Smooth muscle cell (in vitro differentiated cells): ENCODE measurements around the gene RPL38. TPM values are rescaled to one million over a fixed set of nuclear protein-coding genes. Genes with fewer than 3 reads are reported as not detected.

Experiments
- DNase-seq: peaks from one replicate; lab custom pipeline; 2025; ENCODE audit not compliant: unreplicated experiment; lab: John Stamatoyannopoulos, UW
- H2AFZ ChIP-seq: fragments of 200-600 bp; sonication (generic); 2 replicates; pipeline ENCODE4 v1.6.0; 2016; ENCODE audit warnings: antibody characterized with exemption, low read depth, mild to moderate bottlenecking
- H3F3A ChIP-seq: fragments of 200-600 bp; sonication (generic); 2 replicates; pipeline ENCODE4 v1.6.0; 2017; ENCODE audit warnings: antibody characterized with exemption, low read depth
- H3K27ac ChIP-seq: fragments of 200-600 bp; sonication (generic); 2 replicates; pipeline ENCODE4 v1.5.1; 2016; ENCODE audit warnings: low read depth, mild to moderate bottlenecking
- H3K27me3 ChIP-seq: fragments of 200-600 bp; sonication (generic); 2 replicates; pipeline ENCODE4 v1.6.1; 2016; ENCODE audit warnings: low read depth, mild to moderate bottlenecking
- H3K36me3 ChIP-seq: fragments of 200-600 bp; sonication (generic); 2 replicates; pipeline ENCODE4 v1.5.1; 2016; ENCODE audit warnings: low read depth
- H3K4me1 ChIP-seq: fragments of 200-600 bp; sonication (generic); 2 replicates; pipeline ENCODE4 v1.5.1; 2016; ENCODE audit warnings: low read depth
- H3K4me2 ChIP-seq: fragments of 200-600 bp; sonication (generic); 2 replicates; pipeline ENCODE4 v1.6.0; 2016; ENCODE audit warnings: mild to moderate bottlenecking
- H3K4me3 ChIP-seq: fragments of 200-600 bp; sonication (generic); 2 replicates; pipeline ENCODE4 v1.5.1; 2016; ENCODE audit warnings: mild to moderate bottlenecking
- H3K79me2 ChIP-seq: fragments of 200-600 bp; sonication (generic); 2 replicates; pipeline ENCODE4 v1.6.0; 2016; ENCODE audit warnings: low read depth, mild to moderate bottlenecking
- H3K9ac ChIP-seq: fragments of 200-600 bp; sonication (generic); 2 replicates; pipeline ENCODE4 v1.6.0; 2016; ENCODE audit warnings: low read depth
- H3K9me3 ChIP-seq: fragments of 200-600 bp; sonication (generic); replicated peaks from 2 replicates; pipeline ENCODE4 v1.5.1; 2016; ENCODE audit warnings: low read depth
- H4K20me1 ChIP-seq: fragments of 200-600 bp; sonication (generic); 2 replicates; pipeline ENCODE4 v1.6.0; 2016; ENCODE audit warnings: low read depth
- WGBS: methylation state at CpG from one replicate; pipeline ENCODE4 v1.1.7; 2016; ENCODE audit warnings: low lambda C conversion rate; 5-methylcytosine and 5-hydroxymethylcytosine counted together
- polyA plus RNA-seq: library from polyadenylated mRNA; unstranded; fragments of >200 nt; fragmentation: Nextera tagmentation; extraction: Ambion mirVana; gene quantifications from 2 replicates; pipeline ENCODE4 v1.2.1, GENCODE V29; 2016
- total RNA-seq: library from RNA; depleted of rRNA; stranded (reverse); fragments of >200 nt; gene quantifications from 2 replicates; pipeline ENCODE4 v1.2.3, GENCODE V29; 2014
- TF ChIP-seq, protein P1 (sequence below): fragments of 200-600 bp; sonication (generic); IDR thresholded peaks from 2 replicates; pipeline ENCODE4 v1.5.1; 2017; ENCODE audit warnings: borderline replicate concordance, mild to moderate bottlenecking, antibody characterized with exemption; ENCODE audit not compliant: insufficient read depth, poor library complexity, severe bottlenecking

RPL38 gene
- total and polyA plus RNA-seq, 2 experiments from 2014 or later: 449 to 889 TPM

DNA sequence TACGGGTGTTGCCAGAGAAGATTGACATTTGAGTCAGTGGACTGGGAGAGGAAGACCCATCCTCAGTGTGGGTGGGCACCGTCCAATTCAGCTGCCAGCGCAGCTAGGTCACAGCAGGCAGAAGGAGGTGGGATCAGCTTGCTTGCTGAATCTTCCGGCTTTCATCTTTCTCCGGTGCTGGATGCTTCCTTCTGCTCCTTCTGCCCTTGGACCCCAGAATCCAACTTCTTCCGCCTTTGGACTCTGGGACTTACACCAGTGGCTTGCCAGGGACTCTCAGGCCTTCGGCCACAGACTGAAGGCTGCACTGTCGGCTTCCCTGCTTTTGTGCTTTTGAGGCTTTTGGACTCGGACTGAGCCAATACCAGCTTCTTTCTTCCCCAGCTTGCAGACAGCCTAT is 46.1 kb upstream of the RPL38 start:
- no peak overlapping the region for H3K4me3 ChIP-seq
- H3K4me1 ChIP-seq: no peaks in the 10 kb centered on the region
- H3K4me2 ChIP-seq: no peak overlapping the region
- H3K36me3 ChIP-seq: no peaks in the 10 kb centered on the region
- H3K79me2 ChIP-seq: no peaks in the 10 kb centered on the region
- no peak overlapping the region for H2AFZ ChIP-seq
- H3F3A ChIP-seq: no peaks in the 10 kb centered on the region
- no peaks in the 10 kb centered on the region for H3K27me3 ChIP-seq
- H3K27ac ChIP-seq: no peak overlapping the region
- WGBS: 88% methylated on average over 9 of the region's 9 CpGs
- TF ChIP-seq, protein P1, sequence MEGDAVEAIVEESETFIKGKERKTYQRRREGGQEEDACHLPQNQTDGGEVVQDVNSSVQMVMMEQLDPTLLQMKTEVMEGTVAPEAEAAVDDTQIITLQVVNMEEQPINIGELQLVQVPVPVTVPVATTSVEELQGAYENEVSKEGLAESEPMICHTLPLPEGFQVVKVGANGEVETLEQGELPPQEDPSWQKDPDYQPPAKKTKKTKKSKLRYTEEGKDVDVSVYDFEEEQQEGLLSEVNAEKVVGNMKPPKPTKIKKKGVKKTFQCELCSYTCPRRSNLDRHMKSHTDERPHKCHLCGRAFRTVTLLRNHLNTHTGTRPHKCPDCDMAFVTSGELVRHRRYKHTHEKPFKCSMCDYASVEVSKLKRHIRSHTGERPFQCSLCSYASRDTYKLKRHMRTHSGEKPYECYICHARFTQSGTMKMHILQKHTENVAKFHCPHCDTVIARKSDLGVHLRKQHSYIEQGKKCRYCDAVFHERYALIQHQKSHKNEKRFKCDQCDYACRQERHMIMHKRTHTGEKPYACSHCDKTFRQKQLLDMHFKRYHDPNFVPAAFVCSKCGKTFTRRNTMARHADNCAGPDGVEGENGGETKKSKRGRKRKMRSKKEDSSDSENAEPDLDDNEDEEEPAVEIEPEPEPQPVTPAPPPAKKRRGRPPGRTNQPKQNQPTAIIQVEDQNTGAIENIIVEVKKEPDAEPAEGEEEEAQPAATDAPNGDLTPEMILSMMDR: no peak
- H3K9ac ChIP-seq: no peak overlapping the region
- no peaks in the 10 kb centered on the region for H4K20me1 ChIP-seq
- H3K9me3 ChIP-seq: no peaks in the 10 kb centered on the region
- no peak for DNase-seq

- no peaks in the 10 kb centered on the region for H3F3A ChIP-seq
- no peaks in the 10 kb centered on the region for H3K27me3 ChIP-seq
- H3K27ac ChIP-seq: no peak overlapping the region
- no peaks in the 10 kb centered on the region for H3K4me1 ChIP-seq
- no peak overlapping the region for H2AFZ ChIP-seq
- no peaks in the 10 kb centered on the region for H3K36me3 ChIP-seq
- TF ChIP-seq, protein P1: no peak
- H3K9me3 ChIP-seq: no peaks in the 10 kb centered on the region
- no peak overlapping the region for H3K4me2 ChIP-seq
- H3K9ac ChIP-seq: no peak overlapping the region
- H3K79me2 ChIP-seq: no peaks in the 10 kb centered on the region
- DNase-seq: no peak
- H4K20me1 ChIP-seq: no peaks in the 10 kb centered on the region
- H3K4me3 ChIP-seq: no peak overlapping the region
These were observed 44.7 kb upstream of the RPL38 start for GRCh38 chr17:74158761-74159160.

DNA sequence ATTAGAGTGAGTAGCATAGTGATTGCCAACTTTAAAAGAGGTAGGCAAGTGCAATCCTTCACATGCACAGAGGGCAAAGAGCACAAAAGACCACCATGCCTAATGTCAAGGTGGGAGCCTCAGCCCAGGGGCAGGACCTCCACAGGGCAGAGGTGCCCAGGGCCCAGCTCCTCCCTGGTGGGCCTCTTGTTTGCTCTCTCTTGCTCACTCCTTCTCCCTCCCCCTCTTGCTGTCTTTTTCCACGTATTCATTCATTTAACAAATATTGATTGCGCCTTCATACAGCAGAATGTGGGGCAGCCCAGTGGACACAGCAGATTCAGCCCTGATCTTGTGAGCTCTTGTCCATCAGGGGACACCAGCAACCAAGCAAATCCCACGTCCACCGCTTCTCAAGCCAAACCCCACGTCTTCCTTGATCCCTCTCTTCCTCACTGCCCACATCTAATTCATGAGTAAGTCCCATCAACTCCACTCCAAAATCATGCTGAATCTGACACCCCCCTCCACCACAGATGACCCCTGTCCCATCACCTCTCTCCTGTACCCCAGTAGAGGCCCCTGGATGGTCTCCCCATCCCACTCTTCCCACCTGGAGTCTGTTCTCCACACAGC is 44.1 kb upstream of the RPL38 start:
- H3K79me2 ChIP-seq: no peaks in the 10 kb centered on the region
- H3K4me3 ChIP-seq: no peak overlapping the region
- no peaks in the 10 kb centered on the region for H3F3A ChIP-seq
- TF ChIP-seq, protein P1: no peak
- DNase-seq: no peak
- no peak overlapping the region for H3K4me2 ChIP-seq
- whole genome bisulfite sequencing: 90% methylated on average over 5 of the region's 5 CpGs
- no peak overlapping the region for H3K9ac ChIP-seq
- H2AFZ ChIP-seq: no peak overlapping the region
- no peaks in the 10 kb centered on the region for H3K9me3 ChIP-seq
- H3K27ac ChIP-seq: no peak overlapping the region
- H3K36me3 ChIP-seq: no peaks in the 10 kb centered on the region
- H3K4me1 ChIP-seq: no peaks in the 10 kb centered on the region
- H3K27me3 ChIP-seq: no peaks in the 10 kb centered on the region
- no peaks in the 10 kb centered on the region for H4K20me1 ChIP-seq
